ENCODE results near the gene TEDC1.
"Not testable (repeated sequence)": the region's sequence is repeated elsewhere in the genome, so short reads cannot be mapped to it uniquely, and the experiment has no call there.

TEDC1 gene

DNA sequence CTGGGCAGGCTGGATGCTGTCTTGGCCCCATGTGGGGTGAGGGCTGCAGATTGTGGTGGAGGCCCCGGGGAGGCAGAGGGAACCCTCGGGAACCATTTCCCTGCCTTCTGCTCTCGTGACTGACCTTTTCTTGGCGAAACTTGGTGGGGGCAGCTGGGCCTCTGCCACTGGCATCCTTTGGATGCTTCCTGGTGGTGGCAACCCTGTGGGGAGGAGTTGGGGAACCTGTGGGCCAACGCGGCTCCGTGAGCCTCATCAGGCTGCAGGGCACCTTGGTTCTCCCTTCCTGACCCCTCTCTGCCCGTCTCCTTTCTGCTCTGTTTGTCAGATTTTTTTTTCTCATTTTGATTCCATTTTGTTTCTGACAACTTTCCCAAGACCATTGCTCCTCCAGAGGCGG lies 49.8 kb downstream of the TEDC1 start:
- DNase-seq (ENCODE audit: low read depth) = no peak

DNA sequence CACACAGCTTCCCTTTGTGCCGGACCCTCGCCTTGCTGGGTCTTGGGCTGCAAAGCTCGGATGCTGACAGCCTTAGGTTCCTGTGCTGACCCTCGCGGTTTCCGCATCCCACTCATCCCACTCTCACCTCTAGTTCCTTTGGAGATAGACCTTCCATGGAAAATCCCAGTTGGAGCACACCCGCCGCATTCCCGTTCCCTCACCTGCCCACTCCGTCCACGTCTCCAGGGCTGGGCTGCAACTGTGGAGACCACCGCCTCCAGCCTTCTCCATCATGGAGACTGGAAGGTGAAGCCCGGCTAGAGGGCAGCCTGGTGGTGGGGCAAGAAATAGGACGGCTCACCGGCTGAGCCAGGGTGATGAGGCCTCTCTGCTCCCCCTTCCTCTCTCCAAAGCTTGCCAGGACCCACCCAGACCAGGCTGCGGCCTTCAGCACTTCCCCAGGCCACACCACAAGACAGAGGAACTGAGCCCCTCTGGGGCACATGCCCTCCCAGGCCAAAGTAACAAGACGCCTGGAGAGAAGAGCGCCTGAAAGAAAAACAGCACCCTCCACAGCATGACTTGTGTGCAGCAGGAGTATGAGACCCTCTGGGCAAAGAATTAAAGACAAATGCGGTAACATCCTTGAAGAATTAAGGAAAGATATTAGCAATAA lies 50.3 kb downstream of the TEDC1 start:
- no peak for DNase-seq (ENCODE audit: low read depth)

DNA sequence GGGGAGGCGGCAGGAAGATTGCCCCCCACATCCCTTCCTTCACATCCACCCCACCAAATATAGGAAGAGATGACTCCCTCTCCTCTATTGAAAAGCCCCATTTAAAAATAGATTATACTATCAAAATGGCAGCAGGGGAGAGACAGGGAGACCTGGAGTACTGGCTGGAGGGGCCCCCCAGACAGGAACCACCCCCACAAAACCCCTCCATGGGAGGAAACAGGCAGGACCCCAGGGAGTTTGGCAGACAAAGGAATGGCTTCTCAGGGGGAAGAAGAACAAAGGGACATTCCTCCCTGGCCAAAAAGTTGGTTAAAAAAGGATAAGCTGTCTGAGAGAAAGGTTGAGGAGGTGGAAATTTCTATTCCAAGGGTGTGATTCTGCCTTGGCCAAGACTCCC lies 54.6 kb downstream of the TEDC1 start:
- not testable (repeated sequence) for DNase-seq (ENCODE audit: low read depth)

DNA sequence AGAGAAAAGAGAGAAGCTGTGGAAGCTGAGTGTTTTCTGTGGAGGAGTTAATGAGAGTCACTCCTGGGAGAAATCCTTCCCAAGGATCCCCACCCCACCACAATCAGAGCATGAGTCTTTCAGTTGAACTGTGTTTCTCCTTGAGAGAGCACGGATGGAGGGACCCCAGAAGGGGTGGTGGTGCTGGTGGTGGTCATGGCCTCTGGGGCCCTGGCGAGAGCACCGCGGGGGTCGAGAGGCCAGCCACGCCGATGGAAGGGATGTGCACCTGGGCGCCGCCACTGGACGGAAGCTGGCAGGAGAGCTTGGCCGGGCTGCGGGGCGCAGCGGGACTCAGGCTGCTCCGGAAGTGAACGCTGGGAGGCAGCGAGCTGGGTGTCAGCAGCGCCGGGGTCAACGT lies 55.4 kb downstream of the TEDC1 start:
- DNase-seq (ENCODE audit: low read depth) = not testable (repeated sequence)

DNA sequence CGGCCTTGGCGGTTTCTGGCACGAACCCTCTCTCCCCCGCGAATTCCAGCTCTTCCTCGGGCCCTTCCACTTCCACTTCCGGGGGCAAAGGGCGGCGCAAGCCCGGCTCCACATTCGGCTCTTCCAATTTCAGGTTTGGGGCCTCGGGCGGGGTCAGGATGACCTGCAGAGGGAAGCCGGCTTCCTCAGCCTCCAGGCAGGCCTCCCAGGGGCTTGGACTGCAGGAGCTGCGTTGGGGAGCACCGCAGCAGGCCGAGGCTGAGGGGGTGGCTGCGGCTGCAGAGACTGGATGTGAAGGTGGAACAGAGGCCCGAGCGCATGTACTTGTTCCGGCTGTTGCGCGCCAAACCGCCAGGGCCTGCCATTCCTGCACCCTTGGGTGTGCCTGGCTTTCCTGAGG lies 56.0 kb downstream of the TEDC1 start:
- DNase-seq (ENCODE audit: low read depth) = not testable (repeated sequence)

DNA sequence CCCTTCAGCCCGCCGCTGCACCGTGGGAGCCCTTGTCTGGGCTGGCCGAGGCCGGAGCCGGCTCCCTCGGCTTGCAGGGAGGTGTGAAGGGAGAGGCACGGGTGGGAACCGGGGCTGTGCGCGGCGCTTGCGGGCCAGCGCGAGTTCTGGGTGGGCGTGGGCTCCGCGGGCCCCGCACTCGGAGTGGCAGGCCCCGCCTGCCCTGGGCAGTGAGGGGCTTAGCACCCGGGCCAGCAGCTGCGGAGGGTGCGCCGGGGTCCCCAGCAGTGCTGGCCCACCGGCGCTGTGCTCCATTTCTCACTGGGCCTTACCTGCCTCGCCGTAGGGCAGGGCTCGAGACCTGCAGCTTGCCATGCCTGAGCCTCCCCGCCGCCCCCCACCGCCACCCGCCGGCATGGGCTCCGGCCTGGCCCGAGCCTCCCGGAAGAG lies 56.7 kb downstream of the TEDC1 start:
- DNase-seq (ENCODE audit: low read depth) = no peak

All from iris pigment epithelial cell (primary cell).